GM23338 (cell line): ENCODE data around the gene SEMA4D. TPM values are rescaled to one million over a fixed set of nuclear protein-coding genes. Genes with fewer than 3 reads are reported as not detected.

Experiments
- ATAC-seq: fragments of 200-7000 bp; cut with Tn5 transposase; 3 replicates; pipeline ENCODE4 v1.9.1; 2020
- DNase-seq: peaks from one replicate; pipeline ENCODE4 v3.0.0-alpha.2; 2015; ENCODE audit warnings: low spot score
- H2AFZ ChIP-seq: fragments of 200-600 bp; sonication (generic); 2 replicates; pipeline ENCODE4 v1.8.0; 2016; ENCODE audit warnings: antibody characterized with exemption, mild to moderate bottlenecking, moderate library complexity
- H3F3A ChIP-seq: fragments of 200-600 bp; sonication (generic); replicated peaks from 2 replicates; pipeline ENCODE4 v1.8.0; 2017; ENCODE audit warnings: antibody characterized with exemption, mixed run types, low read depth
- H3K27ac ChIP-seq: fragments of 200-600 bp; sonication (generic); 2 replicates; pipeline ENCODE4 v1.6.1; 2016; ENCODE audit warnings: low read depth
- H3K27me3 ChIP-seq: fragments of 200-600 bp; sonication (generic); 2 replicates; pipeline ENCODE4 v1.8.0; 2016; ENCODE audit warnings: mild to moderate bottlenecking, mixed run types, moderate library complexity; ENCODE audit not compliant: insufficient read depth
- H3K36me3 ChIP-seq: fragments of 200-600 bp; sonication (generic); 2 replicates; pipeline ENCODE4 v1.8.0; 2016; ENCODE audit warnings: mild to moderate bottlenecking; ENCODE audit not compliant: insufficient read depth
- H3K4me1 ChIP-seq: fragments of 200-600 bp; sonication (generic); 2 replicates; pipeline ENCODE4 v1.8.0; 2016; ENCODE audit warnings: mild to moderate bottlenecking, moderate library complexity; ENCODE audit not compliant: insufficient read depth
- H3K4me2 ChIP-seq: fragments of 200-600 bp; sonication (generic); 2 replicates; pipeline ENCODE4 v1.7.1; 2017; ENCODE audit warnings: mixed run types
- H3K4me3 ChIP-seq: fragments of 200-600 bp; sonication (generic); 2 replicates; pipeline ENCODE4 v1.6.1; 2016; ENCODE audit warnings: mixed run types
- H3K79me2 ChIP-seq: fragments of 200-600 bp; sonication (generic); replicated peaks from 2 replicates; pipeline ENCODE4 v1.8.0; 2017; ENCODE audit warnings: mild to moderate bottlenecking; ENCODE audit not compliant: insufficient read depth
- H3K9me2 ChIP-seq: fragments of 200-600 bp; sonication (generic); 2 replicates; pipeline ENCODE4 v1.8.0; 2017; ENCODE audit not compliant: insufficient read depth
- H4K20me1 ChIP-seq: fragments of 200-600 bp; sonication (generic); replicated peaks from 2 replicates; pipeline ENCODE4 v1.8.0; 2017; ENCODE audit warnings: mild to moderate bottlenecking; ENCODE audit not compliant: insufficient read depth
- H3K27ac Mint-ChIP-seq: 2 replicates; pipeline ENCODE4 v1.8.0; 2020; ENCODE audit warnings: inconsistent platforms, mild to moderate bottlenecking, moderate library complexity, mixed read lengths
- H3K27me3 Mint-ChIP-seq: 3 replicates; pipeline ENCODE4 v1.8.0; 2022; ENCODE audit warnings: low read depth, mild to moderate bottlenecking, moderate library complexity, mixed read lengths, inconsistent platforms; ENCODE audit not compliant: insufficient read depth, poor library complexity
- H3K36me3 Mint-ChIP-seq: 3 replicates; pipeline ENCODE4 v1.8.0; 2021; ENCODE audit warnings: low read depth, mild to moderate bottlenecking, inconsistent platforms, moderate library complexity, mixed read lengths
- H3K4me1 Mint-ChIP-seq: 3 replicates; pipeline ENCODE4 v1.8.0; 2020; ENCODE audit warnings: mild to moderate bottlenecking, inconsistent platforms, mixed read lengths
- H3K4me3 Mint-ChIP-seq: 3 replicates; pipeline ENCODE4 v1.8.0; 2021; ENCODE audit warnings: moderate library complexity, mild to moderate bottlenecking, inconsistent platforms, mixed read lengths
- H3K9me3 Mint-ChIP-seq: 3 replicates; pipeline ENCODE4 v1.8.0; 2020; ENCODE audit warnings: moderate library complexity, mild to moderate bottlenecking, inconsistent platforms, mixed read lengths
- CREB1 ChIP-seq: fragments of 250-450 bp; sonication (Bioruptor Pico); IDR thresholded peaks from 2 replicates; pipeline ENCODE4 v1.5.0; 2020; ENCODE audit warnings: low read depth, mild to moderate bottlenecking, moderate library complexity
- EZH2 ChIP-seq: fragments of 200-600 bp; sonication (generic); IDR thresholded peaks from one replicate; pipeline ENCODE4 v1.8.0; 2017; ENCODE audit warnings: antibody characterized with exemption, mild to moderate bottlenecking, low read depth; ENCODE audit not compliant: unreplicated experiment
- EZH2phosphoT487 ChIP-seq: fragments of 200-600 bp; sonication (generic); IDR thresholded peaks from one replicate; pipeline ENCODE4 v1.8.1; 2018; ENCODE audit warnings: antibody characterized with exemption; ENCODE audit not compliant: unreplicated experiment
- JUNB ChIP-seq: IDR thresholded peaks from one replicate; pipeline ENCODE4 v1.6.1; 2016; ENCODE audit warnings: antibody characterized with exemption; ENCODE audit not compliant: unreplicated experiment
- NANOG ChIP-seq: IDR thresholded peaks from 2 replicates; pipeline ENCODE4 v1.6.1; 2016; ENCODE audit warnings: antibody characterized with exemption, borderline replicate concordance
- POLR2AphosphoS5 ChIP-seq: IDR thresholded peaks from 2 replicates; pipeline ENCODE4 v1.6.1; 2016; ENCODE audit warnings: antibody characterized with exemption, low read depth
- STAT1 ChIP-seq: IDR thresholded peaks from one replicate; pipeline ENCODE4 v1.6.1; 2016; ENCODE audit warnings: antibody characterized with exemption; ENCODE audit not compliant: unreplicated experiment
- ZNF114 ChIP-seq: fragments of 250-450 bp; sonication (Bioruptor Pico); IDR thresholded peaks from 2 replicates; pipeline ENCODE4 v1.5.0; 2020; ENCODE audit warnings: mild to moderate bottlenecking, moderate library complexity
- ZNF331 ChIP-seq: fragments of 250-450 bp; sonication (Bioruptor Pico); IDR thresholded peaks from 2 replicates; pipeline ENCODE4 v1.5.0; 2020; ENCODE audit warnings: low read depth, mild to moderate bottlenecking, moderate library complexity
- polyA plus RNA-seq: library from polyadenylated mRNA; unstranded; fragments of >200 nt; fragmentation: Nextera tagmentation; extraction: Ambion mirVana; gene quantifications from 2 replicates; pipeline ENCODE4 v1.2.1, GENCODE V29; 2016
- total RNA-seq: library from RNA; depleted of rRNA; stranded (reverse); fragments of >200 nt; shearing (Covaris generic); gene quantifications from 2 replicates; pipeline ENCODE4 v1.2.3, GENCODE V29; 2014
- TF ChIP-seq, protein P1 (sequence below): IDR thresholded peaks from 2 replicates; pipeline ENCODE4 v1.6.1; 2016; ENCODE audit warnings: antibody characterized with exemption
- TF ChIP-seq, protein P2 (sequence below): IDR thresholded peaks from one replicate; pipeline ENCODE4 v1.6.1; 2018; ENCODE audit warnings: antibody characterized with exemption; ENCODE audit not compliant: unreplicated experiment
- TF ChIP-seq, protein P3 (sequence below), 2 experiments: fragments of 200-600 bp in 1 of 2; sonication (generic) in 1 of 2; conservative IDR thresholded peaks; 2 replicates each; pipeline versions ENCODE4 v1.5.1 to v1.6.1; 2016 to 2017; ENCODE audit warnings: antibody characterized with exemption in 2 of 2, low read depth in 2 of 2, mild to moderate bottlenecking in 2 of 2, moderate library complexity in 1 of 2

The SEMA4D gene
- total and polyA plus RNA-seq, 2 experiments from 2014 or later, result 19.3 to 63.0 TPM

DNA sequence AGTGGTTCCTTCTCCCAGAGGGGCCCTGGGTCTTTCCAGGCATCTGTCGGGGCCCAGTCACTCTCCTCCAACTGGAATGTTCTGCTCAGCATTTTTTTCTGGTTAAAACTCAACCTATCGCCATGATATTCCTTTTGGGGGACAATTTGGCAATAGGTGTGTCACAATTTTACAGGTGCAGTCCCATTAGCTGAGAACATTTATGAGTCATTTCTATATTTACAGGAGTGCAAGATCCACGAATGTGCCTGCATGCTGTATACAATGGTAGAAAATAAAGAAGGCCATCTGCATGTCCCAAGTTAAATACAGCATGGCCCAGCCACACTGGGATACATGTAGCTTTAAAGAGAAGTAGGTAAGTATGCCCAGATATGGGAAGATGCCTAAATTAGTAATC lies 28.8 kb upstream of the SEMA4D start (continued):
- TF ChIP-seq, protein P1, sequence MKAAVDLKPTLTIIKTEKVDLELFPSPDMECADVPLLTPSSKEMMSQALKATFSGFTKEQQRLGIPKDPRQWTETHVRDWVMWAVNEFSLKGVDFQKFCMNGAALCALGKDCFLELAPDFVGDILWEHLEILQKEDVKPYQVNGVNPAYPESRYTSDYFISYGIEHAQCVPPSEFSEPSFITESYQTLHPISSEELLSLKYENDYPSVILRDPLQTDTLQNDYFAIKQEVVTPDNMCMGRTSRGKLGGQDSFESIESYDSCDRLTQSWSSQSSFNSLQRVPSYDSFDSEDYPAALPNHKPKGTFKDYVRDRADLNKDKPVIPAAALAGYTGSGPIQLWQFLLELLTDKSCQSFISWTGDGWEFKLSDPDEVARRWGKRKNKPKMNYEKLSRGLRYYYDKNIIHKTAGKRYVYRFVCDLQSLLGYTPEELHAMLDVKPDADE, result no peak
- TF ChIP-seq CREB1, result no peak
- TF ChIP-seq STAT1, result no peak
- TF ChIP-seq ZNF114 (CRISPR knock-in tag), result no peak
- no peak for TF ChIP-seq NANOG

DNA sequence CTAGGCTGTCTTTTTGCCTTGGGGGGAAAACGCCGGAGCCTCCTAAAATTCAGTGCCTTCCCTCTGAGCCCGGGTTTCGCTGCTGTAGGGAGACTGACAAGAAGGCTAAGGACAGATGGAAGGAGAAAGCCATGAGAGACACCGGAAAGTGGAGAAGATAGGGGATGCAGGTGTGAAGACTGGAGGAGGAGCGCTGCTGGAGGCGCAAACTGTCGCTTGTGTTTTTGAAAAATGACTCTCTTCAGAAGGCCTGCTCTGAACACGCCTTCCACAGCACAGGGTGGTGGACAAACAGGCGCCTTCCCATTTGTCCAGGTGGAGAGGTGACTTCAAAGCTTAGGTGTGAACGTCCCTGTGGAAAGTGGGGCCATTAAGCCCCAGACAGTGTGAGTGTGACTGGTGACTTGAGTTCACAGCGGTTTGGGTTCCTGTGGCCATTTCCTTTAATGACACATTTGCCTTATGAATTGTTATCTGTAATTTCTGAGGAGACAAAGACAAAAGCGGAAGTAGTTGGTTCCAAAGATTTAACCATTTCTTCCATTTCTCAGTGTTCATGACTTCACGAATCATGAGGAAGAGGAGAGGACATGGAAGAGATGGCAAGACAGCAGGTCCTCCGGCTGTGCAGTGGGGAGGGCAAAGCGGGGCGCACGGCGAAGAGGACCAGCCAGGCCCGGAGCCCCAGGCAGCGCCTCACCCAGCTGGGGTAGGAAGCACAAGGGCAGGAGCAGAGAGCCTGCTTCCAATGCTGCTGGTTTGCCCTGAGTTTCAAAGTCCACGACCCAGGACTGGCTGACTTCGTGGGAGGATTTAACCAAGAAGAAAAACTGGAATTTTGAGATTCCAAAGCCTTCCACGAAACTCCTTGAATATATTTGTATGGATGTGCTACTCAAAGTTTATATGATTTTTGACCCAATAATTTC lies 27.8 kb upstream of the SEMA4D start:
- H3K36me3 ChIP-seq, result no peaks in the 10 kb centered on the region
- no peak overlapping the region for H3K4me3 ChIP-seq
- no peak for DNase-seq
- H3K79me2 ChIP-seq, result no peaks in the 10 kb centered on the region
- no peak for TF ChIP-seq EZH2
- Mint-ChIP-seq H3K36me3 (no peaks in the 10 kb centered on the region), H3K4me3 (no peak overlapping the region), H3K9me3 (peaks cover 9% of the 10 kb centered on the region; the same call in 2 of the 3 replicates), H3K4me1 (peaks cover 4% of the 10 kb centered on the region; the same call in 2 of the 3 replicates), H3K27me3 (peaks cover 6% of the 10 kb centered on the region), H3K27ac (no peak overlapping the region)
- H3K27me3 ChIP-seq, result no peaks in the 10 kb centered on the region
- H3K4me1 ChIP-seq, result no peaks in the 10 kb centered on the region
- ATAC-seq, result no peak
- H3K4me2 ChIP-seq, result no peak overlapping the region
- H3K27ac ChIP-seq, result no peak overlapping the region
- H4K20me1 ChIP-seq, result no peaks in the 10 kb centered on the region
- H3F3A ChIP-seq, result no peaks in the 10 kb centered on the region
- H3K9me2 ChIP-seq, result peaks cover 3% of the 10 kb centered on the region; the same call in 1 of the 2 replicates
- H2AFZ ChIP-seq, result no peak overlapping the region

DNA sequence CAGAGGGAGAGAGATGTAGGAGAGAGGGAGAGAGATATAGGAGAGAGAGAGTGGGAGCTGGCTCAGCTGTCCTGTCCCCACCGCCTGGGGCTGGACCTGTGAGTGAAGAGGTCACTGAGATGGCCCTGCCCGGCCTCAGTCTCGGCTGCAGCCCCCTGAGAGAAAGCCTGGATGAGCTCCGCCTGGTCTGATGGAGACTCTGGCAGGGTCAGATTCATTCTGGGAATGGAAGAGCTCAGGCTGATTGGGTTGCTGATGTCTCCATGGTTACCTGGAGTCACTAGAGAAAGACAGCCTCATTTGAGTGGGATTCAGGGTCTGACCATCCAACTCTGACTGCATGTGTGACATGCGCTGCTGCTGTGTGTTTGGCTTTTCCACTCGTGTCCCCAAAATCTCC lies 27.1 kb upstream of the SEMA4D start:
- Histone ChIP-seq H3K27me3 (no peaks in the 10 kb centered on the region), H3K4me3 (no peak overlapping the region), H3K9me2 (peaks cover 3% of the 10 kb centered on the region; the same call in 1 of the 2 replicates), H4K20me1 (no peaks in the 10 kb centered on the region), H3K36me3 (no peaks in the 10 kb centered on the region), H3K79me2 (no peaks in the 10 kb centered on the region), H3K4me2 (no peak overlapping the region), H2AFZ (no peak overlapping the region), H3K27ac (no peak overlapping the region), H3F3A (no peaks in the 10 kb centered on the region), H3K4me1 (no peaks in the 10 kb centered on the region)
- ATAC-seq (no peak), DNase-seq (no peak)
- Mint-ChIP-seq H3K4me1 (peaks cover 4% of the 10 kb centered on the region; the same call in 2 of the 3 replicates), H3K27ac (no peak overlapping the region), H3K36me3 (no peaks in the 10 kb centered on the region), H3K27me3 (peaks cover 6% of the 10 kb centered on the region), H3K4me3 (no peak overlapping the region), H3K9me3 (peaks cover 6% of the 10 kb centered on the region; the same call in 2 of the 3 replicates)
- TF ChIP-seq NANOG, result no peak
- TF ChIP-seq STAT1, result no peak
- no peak for TF ChIP-seq EZH2
- TF ChIP-seq JUNB, result no peak
- no peak for TF ChIP-seq POLR2AphosphoS5
- TF ChIP-seq ZNF114 (CRISPR knock-in tag), result no peak
- TF ChIP-seq, protein P2, sequence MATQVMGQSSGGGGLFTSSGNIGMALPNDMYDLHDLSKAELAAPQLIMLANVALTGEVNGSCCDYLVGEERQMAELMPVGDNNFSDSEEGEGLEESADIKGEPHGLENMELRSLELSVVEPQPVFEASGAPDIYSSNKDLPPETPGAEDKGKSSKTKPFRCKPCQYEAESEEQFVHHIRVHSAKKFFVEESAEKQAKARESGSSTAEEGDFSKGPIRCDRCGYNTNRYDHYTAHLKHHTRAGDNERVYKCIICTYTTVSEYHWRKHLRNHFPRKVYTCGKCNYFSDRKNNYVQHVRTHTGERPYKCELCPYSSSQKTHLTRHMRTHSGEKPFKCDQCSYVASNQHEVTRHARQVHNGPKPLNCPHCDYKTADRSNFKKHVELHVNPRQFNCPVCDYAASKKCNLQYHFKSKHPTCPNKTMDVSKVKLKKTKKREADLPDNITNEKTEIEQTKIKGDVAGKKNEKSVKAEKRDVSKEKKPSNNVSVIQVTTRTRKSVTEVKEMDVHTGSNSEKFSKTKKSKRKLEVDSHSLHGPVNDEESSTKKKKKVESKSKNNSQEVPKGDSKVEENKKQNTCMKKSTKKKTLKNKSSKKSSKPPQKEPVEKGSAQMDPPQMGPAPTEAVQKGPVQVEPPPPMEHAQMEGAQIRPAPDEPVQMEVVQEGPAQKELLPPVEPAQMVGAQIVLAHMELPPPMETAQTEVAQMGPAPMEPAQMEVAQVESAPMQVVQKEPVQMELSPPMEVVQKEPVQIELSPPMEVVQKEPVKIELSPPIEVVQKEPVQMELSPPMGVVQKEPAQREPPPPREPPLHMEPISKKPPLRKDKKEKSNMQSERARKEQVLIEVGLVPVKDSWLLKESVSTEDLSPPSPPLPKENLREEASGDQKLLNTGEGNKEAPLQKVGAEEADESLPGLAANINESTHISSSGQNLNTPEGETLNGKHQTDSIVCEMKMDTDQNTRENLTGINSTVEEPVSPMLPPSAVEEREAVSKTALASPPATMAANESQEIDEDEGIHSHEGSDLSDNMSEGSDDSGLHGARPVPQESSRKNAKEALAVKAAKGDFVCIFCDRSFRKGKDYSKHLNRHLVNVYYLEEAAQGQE, result no peak
- no peak for TF ChIP-seq EZH2phosphoT487
- no peak for TF ChIP-seq ZNF331 (CRISPR knock-in tag)
- TF ChIP-seq, protein P1, result no peak
- TF ChIP-seq, protein P3, sequence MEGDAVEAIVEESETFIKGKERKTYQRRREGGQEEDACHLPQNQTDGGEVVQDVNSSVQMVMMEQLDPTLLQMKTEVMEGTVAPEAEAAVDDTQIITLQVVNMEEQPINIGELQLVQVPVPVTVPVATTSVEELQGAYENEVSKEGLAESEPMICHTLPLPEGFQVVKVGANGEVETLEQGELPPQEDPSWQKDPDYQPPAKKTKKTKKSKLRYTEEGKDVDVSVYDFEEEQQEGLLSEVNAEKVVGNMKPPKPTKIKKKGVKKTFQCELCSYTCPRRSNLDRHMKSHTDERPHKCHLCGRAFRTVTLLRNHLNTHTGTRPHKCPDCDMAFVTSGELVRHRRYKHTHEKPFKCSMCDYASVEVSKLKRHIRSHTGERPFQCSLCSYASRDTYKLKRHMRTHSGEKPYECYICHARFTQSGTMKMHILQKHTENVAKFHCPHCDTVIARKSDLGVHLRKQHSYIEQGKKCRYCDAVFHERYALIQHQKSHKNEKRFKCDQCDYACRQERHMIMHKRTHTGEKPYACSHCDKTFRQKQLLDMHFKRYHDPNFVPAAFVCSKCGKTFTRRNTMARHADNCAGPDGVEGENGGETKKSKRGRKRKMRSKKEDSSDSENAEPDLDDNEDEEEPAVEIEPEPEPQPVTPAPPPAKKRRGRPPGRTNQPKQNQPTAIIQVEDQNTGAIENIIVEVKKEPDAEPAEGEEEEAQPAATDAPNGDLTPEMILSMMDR (conservative IDR thresholded peaks at IDR 0.05; ENCODE audit: low read depth in 2 of 2), result no peak
- no peak for TF ChIP-seq CREB1
